ENCODE measurements around the gene CCDC97. TPM values are rescaled to one million over a fixed set of nuclear protein-coding genes. Genes with fewer than 3 reads are reported as not detected.

Gene CCDC97
- total and polyA plus RNA-seq, 2 of the 8 experiments (the other 6 are each of a cell fraction or from before 2014, with no cell fraction given), result 19.8 to 27.1 TPM

- Histone ChIP-seq H2BK5ac (ENCODE audit: low read depth, low read length) (no peak overlapping the region), H3K23ac (ENCODE audit: insufficient read length) (no peak overlapping the region), H3K18ac (ENCODE audit: extremely low read depth, low read length) (no peak overlapping the region), H3K79me2 (ENCODE audit: control insufficient read depth in 1 of 2, insufficient read depth in 2 of 2, low read length in 2 of 2) (no peaks in the 10 kb centered on the region), H2BK20ac (ENCODE audit: low read length) (no peak overlapping the region), H2AFZ (ENCODE audit: low read length) (no peak overlapping the region), H3K9ac (replicated peaks in 1 of 4; ENCODE audit: extremely low read depth in 1 of 4, low read depth in 3 of 4, low read length in 3 of 4) (no peak overlapping the region), H3K27me3 (replicated peaks in 1 of 4; ENCODE audit: control insufficient read depth in 3 of 4, extremely low read depth in 1 of 4, insufficient read depth in 3 of 4, low read length in 3 of 4) (peaks cover 0 to 9% (median 0%) of the 10 kb centered on the region in 4 experiments; a peak in 3 of 7 replicates), H3K27ac (ENCODE audit: low read depth, low read length) (no peak overlapping the region), H4K8ac (ENCODE audit: extremely low read depth, insufficient read depth, low read length) (0 out of 2 replicates have a peak overlapping the region, but pooled peaks have one; percentile 57), H2BK15ac (ENCODE audit: low read length) (no peak overlapping the region), H4K91ac (replicated peaks; ENCODE audit: insufficient read length, low read length) (no peak overlapping the region), H2BK12ac (ENCODE audit: low read depth, low read length) (no peak overlapping the region), H3K9me3 (ENCODE audit: insufficient read depth in 2 of 2, low read depth in 1 of 2, low read length in 1 of 2) (no peaks in the 10 kb centered on the region), H3K4me2 (ENCODE audit: insufficient read depth in 1 of 2, low read depth in 2 of 2, low read length in 2 of 2) (peak overlapping the region; percentile 51 to 67; a peak in 2 of 4 replicates), H2BK120ac (replicated peaks; ENCODE audit: low read depth, low read length) (no peak overlapping the region), H4K20me1 (replicated peaks in 1 of 2; ENCODE audit: control insufficient read depth in 1 of 2, insufficient read depth in 2 of 2, low read length in 2 of 2) (peaks cover 0 to 2% of the 10 kb centered on the region in 2 experiments), H3K36me3 (ENCODE audit: control insufficient read depth in 2 of 4, insufficient read depth in 4 of 4, low read length in 3 of 4) (no peaks in the 10 kb centered on the region), H3K4me3 (ENCODE audit: extremely low read depth in 1 of 4, insufficient read depth in 2 of 4, low read depth in 3 of 4, low read length in 4 of 4) (no peak overlapping the region), H4K5ac (ENCODE audit: insufficient read length, low read depth, low read length) (no peak overlapping the region), H3K14ac (ENCODE audit: insufficient read length) (no peak overlapping the region), H2AK5ac (ENCODE audit: low read depth, low read length) (no peak overlapping the region), H3K56ac (replicated peaks; ENCODE audit: insufficient read length, low read depth, low read length) (no peak overlapping the region), H3K4me1 (replicated peaks in 1 of 4; ENCODE audit: control insufficient read depth in 3 of 4, insufficient read depth in 4 of 4, low read length in 3 of 4) (peaks cover 8 to 17% (median 13%) of the 10 kb centered on the region in 4 experiments), H3K23me2 (ENCODE audit: low read depth, low read length) (peaks cover 12% of the 10 kb centered on the region), H3K79me1 (ENCODE audit: low read depth, low read length) (no peaks in the 10 kb centered on the region), H3K4ac (replicated peaks; ENCODE audit: insufficient read length, low read depth, low read length) (no peak overlapping the region)
- WGBS, 2 experiments (ENCODE audit: extremely low coverage in 1 of 2, insufficient coverage in 1 of 2, insufficient read length in 1 of 2, insufficient replicate concordance in 2 of 2, low coverage in 1 of 2, low lambda C conversion rate in 2 of 2, missing lambda C conversion rate in 1 of 2), result 69% methylated on average over 4 of the region's 4 CpGs; no CpG with 5 or more reads in 1 of the 2 experiments
- POLR2A ChIA-PET (ENCODE audit: partially characterized antibody), result no interaction called here
- CTCF ChIA-PET (ENCODE audit: partially characterized antibody), result no interaction called here
- TF ChIP-seq EP300 (IDR thresholded peaks at IDR 0.05; ENCODE audit: borderline replicate concordance in 1 of 2, low read depth in 2 of 2, low read length in 2 of 2) (no peak), FOSL1 (IDR thresholded peaks at IDR 0.05; ENCODE audit: insufficient read depth, low read depth, low read length) (no peak), KDM1A (IDR thresholded peaks at IDR 0.05; ENCODE audit: borderline replicate concordance, low read length) (no peak), NRF1 (IDR thresholded peaks at IDR 0.05; ENCODE audit: low read depth, low read length) (no peak), ATF3 (IDR thresholded peaks at IDR 0.05; ENCODE audit: insufficient read depth, low read depth, low read length) (no peak), MAFK (IDR thresholded peaks at IDR 0.05; ENCODE audit: low read depth, low read length) (no peak), PHF8 (conservative IDR thresholded peaks at IDR 0.05; ENCODE audit: low read depth, low read length) (no peak)
- FAIRE-seq, result no peak
- no peak for DNase-seq (ENCODE audit: low read depth in 1 of 2, low spot score in 2 of 2)
Observed at GRCh38 chr19:41330481-41330880, 20.5 kb downstream of the CCDC97 start.

All from H1 (cell line).